Measurements from ENCODE around the gene GYPA. TPM values are rescaled to one million over a fixed set of nuclear protein-coding genes. Genes with fewer than 3 reads are reported as not detected.

Gene GYPA
- total RNA-seq (2014; rRNA removed; shearing (Covaris generic)): not detected in 2 replicates

DNA sequence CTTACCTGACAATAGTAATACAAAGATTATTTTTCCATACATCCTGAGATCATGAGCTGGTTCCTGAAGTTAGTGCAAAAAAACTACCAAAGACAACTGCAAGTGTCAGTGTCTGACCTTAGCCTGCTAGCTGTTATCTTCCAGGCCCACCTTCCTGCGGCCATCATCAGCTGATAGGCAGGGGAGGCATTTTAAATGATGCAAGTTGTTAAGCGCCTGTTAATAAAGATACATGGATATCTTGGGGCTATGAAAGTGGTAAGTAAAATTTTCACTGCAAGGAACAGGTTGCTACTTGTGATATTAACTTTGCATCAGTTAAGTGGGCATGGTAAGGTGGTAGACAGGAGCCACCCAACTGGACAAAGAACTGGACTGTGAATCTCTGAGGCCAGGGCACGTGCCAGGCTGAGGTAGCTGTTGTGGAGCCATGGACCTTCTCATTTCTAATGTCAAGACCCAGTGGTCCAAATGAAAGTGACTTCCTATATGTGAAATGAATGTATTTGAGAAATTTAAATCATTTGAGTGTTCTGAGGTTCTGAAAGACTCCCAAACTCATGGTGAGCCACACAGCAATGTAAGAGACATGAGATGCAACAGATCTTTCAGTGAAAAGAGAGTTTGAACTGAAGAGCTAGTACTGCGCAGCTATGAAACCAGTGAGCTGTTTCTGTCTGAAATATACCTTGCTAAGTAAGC is at the start of gene GYPA:
Gene GYPA, minus strand, starts transcription at position 125 of the 702 bp plus-strand sequence. Its CDS starts 83 bp downstream, at position 42.

Other genes starting within 250 kb of the GYPA start
- gene GYPE, start 235.2 kb downstream of the GYPA start, total RNA-seq (2014; rRNA removed; shearing (Covaris generic)): not detected in 2 replicates
- not detected in 2 replicates for gene GYPB, start 121.3 kb downstream of the GYPA start, total RNA-seq (2014; rRNA removed; shearing (Covaris generic))

Measured in A375 (cell line).